Testis (tissue), 3 donors: ENCODE data around the gene IFNGR2. TPM values are rescaled to one million over a fixed set of nuclear protein-coding genes. Genes with fewer than 3 reads are reported as not detected.

Experiments
- DNase-seq: peaks from one replicate; pipeline ENCODE4 v3.0.0-alpha.2; 2019
- H3K27ac ChIP-seq, 2 donors: fragments of 200-600 bp; sonication (generic); one replicate each; pipeline ENCODE4 v1.5.1; 2019
- H3K27me3 ChIP-seq: fragments of 200-600 bp; sonication (generic); one replicate; pipeline ENCODE4 v1.5.1; 2019
- H3K36me3 ChIP-seq: fragments of 200-600 bp; sonication (generic); one replicate; pipeline ENCODE4 v1.5.1; 2017; ENCODE audit warnings: low read depth; ENCODE audit errors: missing control alignments
- H3K4me1 ChIP-seq: fragments of 200-600 bp; sonication (generic); one replicate; pipeline ENCODE4 v1.5.1; 2019
- H3K4me3 ChIP-seq, 2 donors: fragments of 200-600 bp; sonication (generic); one replicate each; pipeline ENCODE4 v1.5.1; 2017 to 2019
- H3K9me3 ChIP-seq: fragments of 200-600 bp; sonication (generic); one replicate; pipeline ENCODE4 v1.5.1; 2017
- POLR2A ChIP-seq: fragments of 450-650 bp; IDR thresholded peaks from one replicate; pipeline ENCODE4 v1.6.1; 2017; ENCODE audit warnings: antibody characterized with exemption, mild to moderate bottlenecking, moderate library complexity
- WGBS, 2 donors: methylation state at CpG; one replicate each; pipeline ENCODE4 v1.1.5; 2018; 5-methylcytosine and 5-hydroxymethylcytosine counted together
- intact Hi-C: fragments of 100-400 bp; cut with DNase I; formaldehyde crosslinking; loops from one replicate; pipeline ENCODE4 v1.15.1; 2023; ENCODE audit warnings: low total_unique reads
- polyA plus RNA-seq: library from polyadenylated mRNA; stranded (reverse); fragments of 350-450 nt; fragmentation: Illumina TruSeq; extraction: RNeasy Lipid Tissue Mini Kit (QIAGEN cat#74804); gene quantifications from one replicate; pipeline ENCODE4 v1.2.3, GENCODE V29; 2014; ENCODE audit warnings: low read depth, low replicate concordance; ENCODE audit not compliant: insufficient read depth
- total RNA-seq, 2 donors: library from RNA; depleted of rRNA; stranded (reverse); fragments of >200 nt; gene quantifications; one replicate each; pipeline ENCODE4 v1.2.3, GENCODE V29; 2016
- TF ChIP-seq, protein P1 (sequence below), 3 experiments: fragments of 450-650 bp in 2 of 3; fragments of 200-600 bp in 1 of 3; sonication (generic) in 1 of 3; IDR thresholded peaks; one replicate each; pipeline ENCODE4 v1.5.1; 2016 to 2019; ENCODE audit warnings: antibody characterized with exemption in 3 of 3, mild to moderate bottlenecking in 2 of 3, moderate library complexity in 1 of 3

The IFNGR2 gene
- total and polyA plus RNA-seq, 3 donors from 2014 or later: 87.6 to 108 (median 91.9) TPM

GRCh38 chr21:33364830-33365229 is 38.4 kb upstream of the IFNGR2 start:
- Histone ChIP-seq H3K36me3 (no peaks in the 10 kb centered on the region), H3K9me3 (no peaks in the 10 kb centered on the region), H3K27ac (no peak overlapping the region), H3K27me3 (no peaks in the 10 kb centered on the region), H3K4me3 (no peak overlapping the region), H3K4me1 (peaks cover 13% of the 10 kb centered on the region)
- intact Hi-C loops: no loop called here
- WGBS, 2 donors: 89 to 90% methylated on average over 5 of the region's 5 CpGs
- TF ChIP-seq, protein P1, sequence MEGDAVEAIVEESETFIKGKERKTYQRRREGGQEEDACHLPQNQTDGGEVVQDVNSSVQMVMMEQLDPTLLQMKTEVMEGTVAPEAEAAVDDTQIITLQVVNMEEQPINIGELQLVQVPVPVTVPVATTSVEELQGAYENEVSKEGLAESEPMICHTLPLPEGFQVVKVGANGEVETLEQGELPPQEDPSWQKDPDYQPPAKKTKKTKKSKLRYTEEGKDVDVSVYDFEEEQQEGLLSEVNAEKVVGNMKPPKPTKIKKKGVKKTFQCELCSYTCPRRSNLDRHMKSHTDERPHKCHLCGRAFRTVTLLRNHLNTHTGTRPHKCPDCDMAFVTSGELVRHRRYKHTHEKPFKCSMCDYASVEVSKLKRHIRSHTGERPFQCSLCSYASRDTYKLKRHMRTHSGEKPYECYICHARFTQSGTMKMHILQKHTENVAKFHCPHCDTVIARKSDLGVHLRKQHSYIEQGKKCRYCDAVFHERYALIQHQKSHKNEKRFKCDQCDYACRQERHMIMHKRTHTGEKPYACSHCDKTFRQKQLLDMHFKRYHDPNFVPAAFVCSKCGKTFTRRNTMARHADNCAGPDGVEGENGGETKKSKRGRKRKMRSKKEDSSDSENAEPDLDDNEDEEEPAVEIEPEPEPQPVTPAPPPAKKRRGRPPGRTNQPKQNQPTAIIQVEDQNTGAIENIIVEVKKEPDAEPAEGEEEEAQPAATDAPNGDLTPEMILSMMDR (IDR thresholded peaks at IDR 0.05): no peak
- no peak for TF ChIP-seq POLR2A
- DNase-seq: no peak

GRCh38 chr21:33367309-33367973 is 35.8 kb upstream of the IFNGR2 start:
- TF ChIP-seq, protein P1 (IDR thresholded peaks at IDR 0.05): no peak
- no peak for TF ChIP-seq POLR2A
- 91% methylated on average over 7 of the region's 7 CpGs for WGBS, 2 donors
- H3K27ac ChIP-seq: no peak overlapping the region
- no peaks in the 10 kb centered on the region for H3K9me3 ChIP-seq
- intact Hi-C loops: no loop called here
- H3K27me3 ChIP-seq: no peaks in the 10 kb centered on the region
- H3K4me1 ChIP-seq: no peaks in the 10 kb centered on the region
- no peak for DNase-seq
- H3K4me3 ChIP-seq: no peak overlapping the region
- H3K36me3 ChIP-seq: no peaks in the 10 kb centered on the region

GRCh38 chr21:33368124-33368523 is 35.1 kb upstream of the IFNGR2 start:
- Histone ChIP-seq H3K9me3 (no peaks in the 10 kb centered on the region), H3K27ac (no peak overlapping the region), H3K4me1 (no peaks in the 10 kb centered on the region), H3K36me3 (no peaks in the 10 kb centered on the region), H3K4me3 (no peak overlapping the region), H3K27me3 (no peaks in the 10 kb centered on the region)
- 87 to 89% methylated on average over 4 of the region's 4 CpGs for WGBS, 2 donors
- no peak for DNase-seq
- TF ChIP-seq POLR2A: no peak
- TF ChIP-seq, protein P1 (IDR thresholded peaks at IDR 0.05): no peak
- intact Hi-C loops: no loop called here

DNA sequence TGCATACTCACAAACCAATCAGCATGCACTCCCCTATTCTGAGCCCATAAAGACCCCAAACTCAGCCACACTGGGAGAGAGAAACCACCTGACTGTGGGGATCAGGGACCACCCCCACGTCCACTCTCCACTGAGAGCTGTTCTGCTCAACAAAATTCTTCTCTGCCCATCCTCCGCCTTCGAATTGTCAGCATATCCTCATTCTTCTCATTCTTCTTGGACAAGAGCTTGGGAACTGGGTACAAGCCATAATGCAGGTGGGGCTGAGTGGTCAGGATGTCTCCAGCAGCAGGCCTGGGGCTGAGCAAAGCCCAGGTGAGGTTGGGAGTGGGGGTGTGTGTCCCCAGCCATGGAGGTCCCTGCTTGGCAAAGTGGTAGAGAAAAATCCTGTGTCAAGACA is 34.6 kb upstream of the IFNGR2 start:
- WGBS, 2 donors: 93 to 97% methylated on average over 3 of the region's 3 CpGs
- Histone ChIP-seq H3K27me3 (no peaks in the 10 kb centered on the region), H3K4me3 (no peak overlapping the region), H3K9me3 (no peaks in the 10 kb centered on the region), H3K4me1 (no peaks in the 10 kb centered on the region), H3K36me3 (no peaks in the 10 kb centered on the region), H3K27ac (no peak overlapping the region)
- TF ChIP-seq, protein P1 (IDR thresholded peaks at IDR 0.05): no peak
- TF ChIP-seq POLR2A: no peak
- DNase-seq: no peak
- intact Hi-C loops: no loop called here

DNA sequence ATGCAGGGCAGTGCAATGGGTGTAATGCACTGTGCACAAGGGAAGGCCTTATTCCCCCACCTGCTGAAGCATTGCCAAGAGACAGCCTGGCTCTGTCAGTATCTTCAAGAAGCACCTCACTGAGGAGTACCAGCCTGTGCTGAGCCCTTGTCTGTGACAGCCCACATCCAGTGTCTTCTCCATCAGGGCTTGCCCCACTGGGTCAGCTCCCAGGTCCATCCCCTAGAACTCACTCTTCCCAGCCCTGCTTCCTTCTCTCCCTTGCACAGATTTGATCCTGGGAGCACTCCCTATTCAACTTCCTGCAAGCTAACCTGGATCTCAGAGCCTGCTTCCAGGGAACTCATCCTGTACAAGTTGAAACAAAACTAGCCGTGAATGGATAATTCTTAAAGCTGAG is 33.6 kb upstream of the IFNGR2 start:
- Histone ChIP-seq H3K36me3 (no peaks in the 10 kb centered on the region), H3K27ac (no peak overlapping the region), H3K4me3 (no peak overlapping the region), H3K9me3 (no peaks in the 10 kb centered on the region), H3K4me1 (no peaks in the 10 kb centered on the region), H3K27me3 (no peaks in the 10 kb centered on the region)
- no peak for DNase-seq
- WGBS, 2 donors: 91 to 96% methylated on average over 1 of the region's 1 CpG
- TF ChIP-seq, protein P1 (IDR thresholded peaks at IDR 0.05): no peak
- no peak for TF ChIP-seq POLR2A
- intact Hi-C loops: no loop called here
